Activated CD4-positive, alpha-beta T cell treated with anti-CD3 and anti-CD28 coated beads, Interleukin-2, Interleukin-4, amounts not matched to agents 100 ng/mL and 50 ng/mL, durations not matched to agents 16 hours and 8 hours (primary cell): ENCODE results near the gene BTN2A1.
A peak's percentile ranks its signal among the peaks of the same experiment; 100 is the strongest.
"Not testable (repeated sequence)": the region's sequence is repeated elsewhere in the genome, so short reads cannot be mapped to it uniquely, and the experiment has no call there.

Experiments
- DNase-seq: peaks from one replicate; pipeline ENCODE4 v3.0.0-alpha.2; 2020; ENCODE audit warnings: low spot score

BTN2A1 gene

GRCh38 chr6:26493258-26493657 lies 35.5 kb downstream of the BTN2A1 start:
- DNase-seq = no peak

- no peak for DNase-seq
Measured at GRCh38 chr6:26494117-26494516, 36.4 kb downstream of the BTN2A1 start.

- no peak for DNase-seq
Measured at GRCh38 chr6:26495281-26495680, 37.5 kb downstream of the BTN2A1 start.

GRCh38 chr6:26497610-26498009 lies 39.9 kb downstream of the BTN2A1 start:
- DNase-seq = no peak

GRCh38 chr6:26500102-26500501 lies 42.3 kb downstream of the BTN2A1 start, which contains the start of gene BTN1A1:
BTN1A1 (plus strand) TSS chr6:26500303; CDS start chr6:26501287, 984 bp downstream.
- DNase-seq = no peak

GRCh38 chr6:26501482-26501986 lies 43.8 kb downstream of the BTN2A1 start:
- peak; percentile 16 for DNase-seq

GRCh38 chr6:26502165-26502564 lies 44.4 kb downstream of the BTN2A1 start:
- DNase-seq = no peak

- DNase-seq = no peak
Measured at GRCh38 chr6:26502626-26503025, 44.9 kb downstream of the BTN2A1 start.

- no peak for DNase-seq
Measured at GRCh38 chr6:26507658-26508057, 49.9 kb downstream of the BTN2A1 start.

GRCh38 chr6:26511033-26511432 lies 53.3 kb downstream of the BTN2A1 start:
- not testable (repeated sequence) for DNase-seq

- DNase-seq = no peak
Measured at GRCh38 chr6:26514984-26515383, 57.2 kb downstream of the BTN2A1 start.

GRCh38 chr6:26516481-26517427 lies 59.0 kb downstream of the BTN2A1 start:
- DNase-seq = no peak
